ENCODE results near the gene SFMBT2.

Gene SFMBT2

DNA sequence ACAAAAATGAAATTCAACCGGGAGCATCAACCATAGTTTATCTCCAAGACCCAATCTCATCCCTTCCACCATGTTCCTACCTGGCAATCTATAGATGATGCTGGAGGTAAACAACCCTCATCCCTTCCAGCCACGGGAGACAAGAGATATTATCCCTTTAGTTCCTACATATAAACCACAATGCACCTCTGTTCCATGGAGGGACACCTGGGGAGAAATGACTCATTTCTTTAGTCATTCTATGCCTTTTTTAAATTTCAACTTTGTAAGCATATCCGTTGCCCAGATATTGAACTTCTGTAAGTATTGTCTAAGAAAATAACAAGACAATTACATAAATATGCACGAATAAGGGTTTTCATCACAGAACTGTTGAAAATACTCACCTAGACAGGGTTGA lies 15.5 kb upstream of the SFMBT2 start:
- POLR2A ChIA-PET, result no interaction called here

DNA sequence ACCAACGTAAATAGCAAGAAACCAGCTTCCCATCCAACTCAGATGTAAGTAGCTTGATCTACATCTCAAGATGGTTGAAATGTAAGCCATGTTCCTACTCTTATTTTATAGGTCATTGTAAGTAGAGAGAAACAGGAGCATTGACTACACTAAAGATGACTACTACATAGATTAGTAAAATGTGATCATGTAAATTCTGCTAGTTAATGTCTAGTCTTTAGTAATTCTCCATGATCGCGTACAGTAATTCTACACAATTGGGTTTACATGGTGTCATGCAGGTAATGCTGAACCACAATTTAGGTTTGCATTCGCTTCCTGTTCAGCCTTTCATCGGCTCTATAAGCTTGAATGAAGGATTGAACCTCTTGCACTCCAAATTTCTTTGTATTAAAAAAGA lies 14.9 kb upstream of the SFMBT2 start:
- DNase-seq (ENCODE audit: low read depth, low spot score), result no peak
- H3K4me3 ChIP-seq (ENCODE audit: low read depth, low read length), result no peak overlapping the region
- TF ChIP-seq CTCF (IDR thresholded peaks at IDR 0.05; ENCODE audit: insufficient read depth, low read length, missing control alignments), result no peak
- ChIA-PET CTCF (interaction anchor here (0.7 to 1.0 kb wide), 2 partner anchors 9 to 757 kb away, joined by 3 read pairs; no protein-coding TSS in a partner anchor), POLR2A (no interaction called here)

More for the DNA sequence above, 15.5 kb upstream of the SFMBT2 start:
- CTCF ChIA-PET, result interaction anchor here (0.7 to 1.0 kb wide), 2 partner anchors 9 to 758 kb away, joined by 3 read pairs; no protein-coding TSS in a partner anchor
- H3K4me3 ChIP-seq (ENCODE audit: low read depth, low read length), result no peak overlapping the region
- no peak for DNase-seq (ENCODE audit: low read depth, low spot score)
- no peak for TF ChIP-seq CTCF (IDR thresholded peaks at IDR 0.05; ENCODE audit: insufficient read depth, low read length, missing control alignments)

- ChIA-PET CTCF (no interaction called here), POLR2A (no interaction called here)
- no peak overlapping the region for H3K4me3 ChIP-seq (ENCODE audit: low read depth, low read length)
- DNase-seq (ENCODE audit: low read depth, low spot score), result no peak
- TF ChIP-seq CTCF (IDR thresholded peaks at IDR 0.05; ENCODE audit: insufficient read depth, low read length, missing control alignments), result no peak
Observed at GRCh38 chr10:7424919-7425318, 14.1 kb upstream of the SFMBT2 start.

DNA sequence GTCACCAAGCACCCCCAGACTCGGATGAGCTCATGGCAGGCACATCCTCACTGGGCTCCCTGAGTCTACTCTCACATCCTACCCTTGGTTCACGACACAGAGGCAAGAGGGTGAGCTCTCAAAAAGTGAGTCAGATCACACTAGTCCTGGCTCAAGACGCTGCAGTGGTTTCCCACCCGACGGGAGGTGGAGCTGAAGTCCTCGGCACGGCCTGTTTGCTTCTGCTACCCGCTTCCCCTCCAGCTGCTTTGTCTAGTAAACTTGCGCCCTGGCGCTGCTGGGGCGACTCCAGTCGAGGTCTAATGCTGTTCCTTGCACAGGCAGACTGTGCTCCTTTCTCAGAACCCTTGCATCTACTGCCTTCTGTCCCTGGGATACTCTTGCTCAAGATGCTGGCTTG lies 13.5 kb upstream of the SFMBT2 start:
- no peak overlapping the region for H3K4me3 ChIP-seq (ENCODE audit: low read depth, low read length)
- ChIA-PET POLR2A (no interaction called here), CTCF (no interaction called here)
- DNase-seq (ENCODE audit: low read depth, low spot score), result no peak
- no peak for TF ChIP-seq CTCF (IDR thresholded peaks at IDR 0.05; ENCODE audit: insufficient read depth, low read length, missing control alignments)

- POLR2A ChIA-PET, result no interaction called here
- TF ChIP-seq CTCF (IDR thresholded peaks at IDR 0.05; ENCODE audit: insufficient read depth, low read length, missing control alignments), result no peak
- DNase-seq (ENCODE audit: low read depth, low spot score), result no peak
- H3K4me3 ChIP-seq (ENCODE audit: low read depth, low read length), result no peak overlapping the region
- CTCF ChIA-PET, result interaction anchor here (1.3 kb wide), 1 partner anchor 504 kb away, joined by 4 read pairs; no protein-coding TSS in a partner anchor
Observed at GRCh38 chr10:7423521-7423920, 12.7 kb upstream of the SFMBT2 start.

DNA sequence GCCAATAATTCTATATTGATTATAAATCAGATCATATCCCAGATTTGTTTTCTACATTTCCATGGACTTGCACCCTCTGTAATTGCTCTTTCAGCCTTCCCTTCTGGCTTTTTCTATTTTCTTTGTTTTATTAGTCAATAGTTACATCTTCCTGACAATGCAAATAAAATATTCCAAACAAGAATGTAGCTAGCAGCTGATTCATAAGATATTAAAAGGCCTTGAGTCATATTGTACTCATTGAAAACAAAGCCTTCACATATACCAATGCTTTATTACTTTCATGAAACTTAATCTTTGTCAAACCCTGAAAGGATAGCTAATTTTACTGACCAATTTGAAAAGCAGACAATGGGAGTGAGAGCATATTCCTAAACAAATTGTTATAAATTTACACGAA lies 10.7 kb upstream of the SFMBT2 start:
- TF ChIP-seq CTCF (IDR thresholded peaks at IDR 0.05; ENCODE audit: insufficient read depth, low read length, missing control alignments), result no peak
- POLR2A ChIA-PET, result interaction anchor here (0.6 kb wide), 1 partner anchor 11 kb away, joined by 3 read pairs; the partner anchor contains the start of gene SFMBT2
- H3K4me3 ChIP-seq (ENCODE audit: low read depth, low read length), result no peak overlapping the region
- DNase-seq (ENCODE audit: low read depth, low spot score), result no peak
- CTCF ChIA-PET, result interaction anchor here (0.6 to 2.2 kb wide), 3 partner anchors 251 to 753 kb away, joined by 3 to 8 read pairs (median 4); no protein-coding TSS in a partner anchor
